ENCODE data around the gene MT3.

DNA sequence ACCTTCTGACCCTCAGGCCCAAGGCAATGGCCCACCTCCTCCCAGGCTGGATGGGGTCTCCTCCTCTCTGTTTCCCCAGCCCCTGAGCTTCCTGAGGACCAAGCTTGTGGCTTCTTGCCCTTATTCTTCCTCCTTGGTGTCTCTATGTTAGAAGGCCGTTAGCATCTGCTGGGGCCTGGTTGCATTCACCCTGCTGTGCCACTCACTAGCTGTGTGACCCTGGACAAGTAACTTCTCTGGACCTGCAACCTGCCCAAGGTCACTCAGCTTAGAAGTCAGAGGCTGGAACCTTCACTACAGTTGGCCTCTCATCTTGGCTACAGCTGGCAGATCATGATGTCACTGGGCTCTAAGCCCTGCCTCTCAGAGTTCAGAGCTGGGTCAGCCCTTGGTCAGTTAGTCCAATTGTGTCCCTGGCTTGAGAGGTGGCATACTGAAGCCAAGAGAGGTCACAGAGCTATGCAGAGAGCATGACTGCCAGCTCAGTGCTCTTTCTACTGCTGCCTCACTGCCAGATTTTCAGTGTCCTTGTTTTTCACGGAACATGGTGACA, 22.0 kb downstream of the MT3 start:
- TF ChIP-seq YY1 (IDR thresholded peaks at IDR 0.05; ENCODE audit: insufficient read depth, insufficient read length): no peak
- TF ChIP-seq ZNF274 (IDR thresholded peaks at IDR 0.05; ENCODE audit: low read depth, low read length): no peak
- no peak for TF ChIP-seq SUZ12 (IDR thresholded peaks at IDR 0.05; ENCODE audit: extremely low read depth, insufficient read depth, insufficient read length)

All from NT2/D1 (cell line).